GM13976 (cell line): ENCODE data around the gene SPATA45.
"Not testable (repeated sequence)": the region's sequence is repeated elsewhere in the genome, so short reads cannot be mapped to it uniquely, and the experiment has no call there.

Source experiments
- DNase-seq: peaks from one replicate; pipeline ENCODE4 v3.0.0; 2012; ENCODE audit warnings: low spot score
- CTCF ChIP-seq: IDR thresholded peaks from 2 replicates; pipeline ENCODE4 v1.5.1; 2012; ENCODE audit warnings: borderline replicate concordance, mild to moderate bottlenecking; ENCODE audit not compliant: insufficient read depth; ENCODE audit errors: extremely low read depth, missing control alignments, control extremely low read depth
- in situ Hi-C: fragments of 300-500 bp; cut with MboI; formaldehyde crosslinking; loops from one replicate; pipeline ENCODE4 v1.12.0; 2022; ENCODE audit warnings: low sequenced_read_pairs, mixed read lengths, inconsistent platforms; ENCODE audit not compliant: unreplicated experiment

The SPATA45 gene

GRCh38 chr1:212871976-212872375, 24.5 kb upstream of the SPATA45 start:
- in situ Hi-C loops = no loop called here
- DNase-seq = no peak

GRCh38 chr1:212867192-212867591, 19.7 kb upstream of the SPATA45 start:
- no peak for TF ChIP-seq CTCF
- DNase-seq = no peak
- in situ Hi-C loops = no loop called here

More at GRCh38 chr1:212871976-212872375, 24.5 kb upstream of the SPATA45 start:
- TF ChIP-seq CTCF = no peak

- DNase-seq = no peak
- no peak for TF ChIP-seq CTCF
- in situ Hi-C loops = no loop called here
Measured at GRCh38 chr1:212864201-212864600, 16.8 kb upstream of the SPATA45 start.

- DNase-seq, in situ Hi-C loops: not testable (repeated sequence)
Measured at GRCh38 chr1:212863345-212863744, 15.9 kb upstream of the SPATA45 start.

GRCh38 chr1:212862111-212862690, 14.8 kb upstream of the SPATA45 start:
- in situ Hi-C loops = no loop called here
- no peak for TF ChIP-seq CTCF
- no peak for DNase-seq

- no peak for DNase-seq
- in situ Hi-C loops = no loop called here
- TF ChIP-seq CTCF = no peak
Measured at GRCh38 chr1:212860713-212861581, 13.5 kb upstream of the SPATA45 start.
